HG03558 (cell line): Measurements from ENCODE around the gene ATF6B.

ENCODE experiments used
- ATAC-seq: cut with Tn5 transposase; IDR thresholded peaks from one replicate; pipeline ENCODE4 v1.9.1; 2021; ENCODE audit warnings: moderate number of reproducible peaks; ENCODE audit not compliant: unreplicated experiment; ENCODE audit errors: extremely low read depth

The ATF6B gene

DNA sequence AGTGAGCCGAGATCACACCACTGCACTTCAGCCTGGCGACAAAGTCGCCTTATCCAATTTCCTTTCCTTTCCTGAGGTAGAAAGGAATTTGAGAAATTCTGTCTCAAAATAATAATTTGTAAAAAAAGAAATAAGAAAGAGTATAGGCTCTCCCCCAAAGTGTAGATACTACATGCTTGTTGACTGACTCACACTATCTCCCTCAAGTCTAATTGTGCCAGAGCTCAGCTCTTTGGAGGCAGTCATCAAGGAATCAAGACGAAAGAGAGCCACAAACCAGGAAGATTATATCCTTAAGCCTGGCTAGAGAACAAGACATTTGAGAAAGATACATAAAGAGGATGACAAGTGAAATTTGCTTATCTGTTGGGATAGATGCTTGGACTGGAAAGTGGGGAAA is 5.7 kb upstream of the ATF6B start:
- no peak for ATAC-seq

DNA sequence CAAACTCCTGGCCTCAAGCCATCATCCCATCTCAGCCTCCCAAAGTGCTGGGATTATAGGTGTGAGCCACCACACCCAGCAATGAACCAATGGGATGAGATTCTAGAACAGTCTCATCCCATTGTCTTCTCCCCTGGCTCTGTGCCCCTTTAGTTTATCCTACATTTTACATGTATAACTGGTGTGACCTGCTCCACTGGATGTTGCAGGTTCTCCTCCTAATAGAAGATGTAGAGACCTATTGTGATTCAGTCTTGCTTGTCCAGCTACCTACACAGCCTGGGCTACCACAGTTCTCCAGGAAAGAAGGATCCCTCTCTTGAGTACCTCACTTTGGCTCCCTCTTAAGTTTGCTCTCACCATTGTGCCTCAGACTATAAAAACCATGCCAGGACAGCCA is 4.1 kb upstream of the ATF6B start:
- no peak for ATAC-seq

DNA sequence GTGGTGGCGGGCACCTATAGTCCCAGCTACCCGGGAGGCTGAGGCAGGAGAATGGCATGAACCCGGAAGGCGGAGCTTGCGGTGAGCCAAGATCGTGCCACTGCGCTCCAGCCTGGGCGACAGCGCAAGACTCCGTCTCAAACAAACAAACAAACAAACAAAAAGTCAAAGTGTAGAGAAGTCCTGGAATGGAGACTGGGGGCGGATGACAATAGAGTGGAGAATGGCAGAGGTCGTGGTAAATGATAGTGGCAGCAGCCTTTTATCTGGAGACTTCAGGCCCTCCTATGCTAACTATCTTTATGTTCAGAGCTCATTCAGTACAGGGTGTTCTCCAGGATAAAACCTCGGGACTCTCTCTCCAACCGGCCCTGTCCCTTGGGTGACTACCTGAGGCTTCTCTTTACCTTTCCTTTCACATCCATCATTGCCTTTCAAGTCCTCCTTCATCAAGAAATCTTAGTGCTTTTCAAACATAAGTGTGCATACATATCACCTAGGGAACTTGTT is 3.4 kb upstream of the ATF6B start:
- ATAC-seq, result no peak

DNA sequence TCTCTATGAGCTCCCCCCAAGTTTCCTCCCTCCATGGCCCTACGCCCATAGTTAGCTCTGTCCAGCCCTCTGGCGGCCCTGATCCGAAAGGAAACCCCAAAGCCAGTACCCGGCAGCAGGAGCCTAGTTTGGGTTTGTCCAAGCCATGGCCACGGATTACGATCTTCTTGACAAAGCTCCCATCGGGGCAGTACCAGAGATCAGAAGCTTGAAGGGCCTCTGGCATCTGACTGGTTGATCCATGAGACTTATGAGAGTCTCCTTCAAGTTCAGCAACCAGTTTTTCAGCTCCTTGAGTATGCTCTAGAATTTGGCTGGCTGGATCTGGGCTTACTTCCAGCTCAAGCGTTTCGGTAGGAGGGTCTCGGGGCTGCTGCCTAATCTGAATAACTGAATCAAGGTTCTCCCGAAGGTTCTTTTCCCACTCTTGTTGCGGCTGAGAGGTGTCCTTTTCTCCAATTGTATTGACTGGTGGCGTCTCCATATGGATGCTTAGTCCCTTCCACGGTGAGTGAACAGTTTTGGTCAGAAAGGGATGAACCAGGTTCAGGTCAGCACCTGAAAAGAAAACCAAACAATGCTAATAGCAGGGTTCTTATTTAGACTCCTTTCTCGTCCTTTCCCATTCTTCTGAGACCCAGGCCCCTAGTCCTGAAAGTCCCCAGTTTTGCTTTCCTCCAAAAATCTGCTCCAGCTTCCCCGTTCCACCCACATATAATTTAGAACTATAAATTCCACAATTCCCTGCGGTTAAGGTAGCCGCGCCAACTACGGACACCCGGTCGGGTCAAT is 1.4 kb upstream of the ATF6B start:
- no peak for ATAC-seq

DNA sequence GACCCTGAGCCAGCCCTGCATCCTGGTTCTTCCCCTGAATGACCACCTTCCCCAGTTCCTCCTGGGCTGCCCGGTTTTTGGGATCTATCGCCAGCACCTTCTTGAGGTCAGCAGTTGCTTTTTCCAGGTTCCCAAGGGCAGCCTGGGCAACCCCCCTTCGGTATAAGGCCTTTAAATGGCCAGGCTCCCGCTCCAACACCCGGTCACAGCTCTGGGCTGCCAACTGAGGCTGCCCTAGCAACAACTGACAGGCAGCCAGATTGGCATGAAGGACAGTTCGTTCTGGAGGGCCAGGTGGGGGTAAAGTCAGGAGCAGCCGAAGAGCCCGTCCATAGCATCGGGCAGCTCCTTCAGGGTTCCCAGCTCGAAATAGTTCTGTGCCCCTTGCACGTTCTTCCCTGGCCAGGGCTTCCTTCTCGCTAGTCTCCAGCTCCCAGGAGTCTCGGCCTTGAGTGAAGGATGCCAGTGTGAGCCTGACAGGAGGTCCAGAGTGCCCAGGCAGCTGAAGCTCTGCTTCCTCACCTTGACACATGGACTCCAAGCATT is 778 bp upstream of the ATF6B start:
- ATAC-seq, result no peak

DNA sequence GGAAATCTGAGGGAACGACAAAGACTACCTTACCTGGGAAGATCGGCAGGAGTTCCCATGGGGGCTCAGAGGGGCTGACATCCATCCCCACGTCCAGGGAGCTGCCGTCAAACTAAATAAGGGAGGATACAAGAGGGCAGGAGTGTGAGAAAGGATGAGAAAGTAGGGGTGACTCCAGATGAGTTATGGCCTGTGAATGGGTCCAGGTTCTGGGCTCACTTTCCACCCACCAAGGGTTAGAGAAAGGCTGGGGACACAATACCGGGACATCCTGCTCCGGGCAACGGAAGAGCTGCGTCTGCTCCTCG is 683 bp downstream of the ATF6B start:
- ATAC-seq, result no peak

DNA sequence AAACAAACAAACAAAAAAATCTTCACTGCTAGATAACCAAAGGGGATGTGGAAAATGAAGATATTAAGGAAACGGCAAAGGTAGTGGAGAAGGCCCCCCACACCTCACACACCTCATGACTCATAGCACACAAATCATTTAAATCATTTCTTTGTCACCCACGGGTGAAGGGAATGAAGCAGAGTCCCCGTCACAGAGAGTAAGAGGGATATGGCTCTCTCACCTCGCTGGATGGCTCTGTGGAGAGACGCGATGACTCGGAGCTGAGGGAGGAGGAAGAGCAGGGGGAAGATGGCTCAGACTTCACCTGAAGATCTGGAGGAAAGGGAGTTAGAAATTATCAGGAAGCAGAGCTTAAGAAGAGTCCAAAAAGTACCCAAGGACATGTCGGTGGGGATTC is 1.2 kb downstream of the ATF6B start:
- no peak for ATAC-seq

DNA sequence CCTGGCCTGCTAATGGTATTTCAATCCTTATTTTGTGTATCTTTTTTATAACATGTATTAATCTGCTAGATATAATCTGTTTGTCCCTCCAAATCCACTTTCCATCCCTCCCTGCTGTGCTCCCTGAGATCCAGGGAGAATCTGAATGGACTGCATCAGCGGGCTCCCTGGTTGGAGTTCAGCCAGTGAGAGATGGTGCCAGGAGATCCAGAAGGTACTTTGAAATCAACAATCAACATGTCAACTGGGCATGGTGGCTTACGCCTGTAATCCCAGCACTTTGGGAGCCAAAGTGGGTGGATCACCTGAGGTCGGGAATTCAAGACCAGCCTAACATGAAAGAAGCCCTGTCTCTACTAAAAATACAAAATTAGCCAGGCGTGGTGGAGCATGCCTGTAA is 4.4 kb downstream of the ATF6B start:
- ATAC-seq, result no peak

DNA sequence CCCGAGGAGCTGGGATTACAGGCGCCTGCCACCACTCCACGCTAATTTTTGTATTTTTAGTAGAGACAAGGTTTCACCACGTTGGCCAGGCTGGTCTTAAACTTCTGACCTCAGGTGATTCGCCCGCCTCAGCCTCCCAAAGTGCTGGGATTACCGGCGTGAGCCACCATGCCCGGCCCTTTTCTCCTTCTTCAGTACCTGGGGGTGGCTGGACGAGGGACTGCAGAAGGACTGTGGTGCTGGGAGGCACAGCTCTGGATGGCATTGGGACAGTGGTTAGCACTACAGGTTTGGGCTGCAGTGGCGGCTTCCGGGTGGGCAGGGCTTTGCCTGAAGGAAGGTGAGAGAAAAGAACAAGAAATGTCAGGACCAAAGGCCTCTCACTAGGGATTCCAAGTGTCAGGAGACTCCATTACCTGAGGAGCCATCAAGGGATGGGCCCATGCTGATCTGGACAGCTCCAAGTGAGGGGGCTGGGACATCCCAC is 7.4 kb downstream of the ATF6B start:
- no peak for ATAC-seq

DNA sequence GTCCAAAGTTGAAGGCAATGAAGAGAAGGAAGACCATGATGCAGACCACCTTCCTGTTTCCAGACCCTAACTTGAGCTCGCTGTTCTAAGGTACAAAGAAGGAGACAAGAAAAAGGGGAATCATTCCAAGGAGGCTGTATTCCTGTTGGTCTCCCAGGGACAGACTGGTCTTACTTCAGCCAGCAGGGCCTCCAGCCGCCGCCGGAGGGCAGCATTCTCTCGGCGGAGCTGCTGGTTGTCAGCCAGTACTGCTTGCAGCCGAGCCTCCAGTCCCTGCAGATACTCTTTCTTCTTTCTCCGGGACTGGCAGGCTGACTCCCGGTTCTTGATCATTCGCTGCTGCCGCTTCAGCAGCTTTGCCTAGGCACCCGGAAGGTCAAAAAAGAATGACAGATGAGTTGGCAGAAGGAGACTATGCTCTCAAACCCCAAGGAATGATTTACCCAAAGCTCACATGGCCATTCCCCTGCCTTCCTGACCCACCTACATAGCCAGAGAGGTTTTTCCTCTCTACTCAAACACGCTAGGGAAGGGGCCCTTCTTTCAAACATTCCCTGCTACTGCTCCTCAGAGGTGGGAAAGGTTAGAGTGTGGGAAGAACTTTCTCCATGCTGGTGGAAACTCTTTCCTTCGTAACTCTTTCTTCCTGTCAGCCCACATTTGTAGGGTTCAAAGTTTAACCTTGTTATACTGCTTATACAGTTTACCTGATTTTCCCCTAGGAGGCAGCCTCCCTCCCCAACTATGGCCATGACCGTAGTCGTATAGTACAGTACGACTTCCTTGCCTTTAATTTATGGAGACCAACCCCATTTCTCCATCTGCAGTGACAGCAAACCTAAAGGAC is 9.0 kb downstream of the ATF6B start:
- no peak for ATAC-seq

DNA sequence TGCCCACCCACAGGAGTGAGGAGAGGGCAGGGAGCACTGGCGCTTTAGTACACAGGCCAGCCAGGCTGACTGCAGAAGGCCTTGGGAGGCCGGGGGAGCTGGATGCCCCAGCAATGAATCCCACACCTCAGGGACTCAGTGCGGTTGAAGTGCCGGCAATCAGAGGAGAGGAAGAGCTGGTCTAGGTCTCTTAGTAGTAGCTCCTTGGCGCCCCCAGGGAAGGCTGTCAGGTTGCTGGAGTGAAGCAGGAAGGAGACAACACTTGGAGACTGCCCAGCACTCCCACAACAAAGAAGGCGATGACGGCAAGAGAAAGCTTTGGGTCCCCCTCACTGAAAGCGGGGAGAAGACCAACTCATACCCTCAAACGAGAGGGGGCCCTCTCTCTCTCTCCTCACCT is 10.6 kb downstream of the ATF6B start:
- ATAC-seq, result no peak

DNA sequence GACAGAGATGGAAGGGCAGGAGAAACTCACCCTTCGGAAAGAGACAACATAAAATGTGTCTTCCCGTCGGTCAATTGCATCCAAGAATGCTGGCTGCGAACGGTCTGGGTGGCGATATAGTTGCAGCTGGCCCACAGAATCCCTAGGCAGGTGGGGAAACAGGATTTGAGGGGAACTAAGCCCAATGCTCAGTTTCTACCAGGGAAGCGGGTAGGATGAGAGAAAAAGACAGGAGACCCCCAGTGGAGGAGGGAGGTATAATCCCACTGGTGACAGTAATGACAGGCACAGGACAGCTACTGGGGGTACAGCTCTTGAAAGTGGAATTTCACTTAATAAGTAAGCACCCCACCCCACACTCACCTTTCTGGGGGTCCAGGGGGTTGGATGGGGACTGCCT is 11.4 kb downstream of the ATF6B start:
- ATAC-seq, result no peak

DNA sequence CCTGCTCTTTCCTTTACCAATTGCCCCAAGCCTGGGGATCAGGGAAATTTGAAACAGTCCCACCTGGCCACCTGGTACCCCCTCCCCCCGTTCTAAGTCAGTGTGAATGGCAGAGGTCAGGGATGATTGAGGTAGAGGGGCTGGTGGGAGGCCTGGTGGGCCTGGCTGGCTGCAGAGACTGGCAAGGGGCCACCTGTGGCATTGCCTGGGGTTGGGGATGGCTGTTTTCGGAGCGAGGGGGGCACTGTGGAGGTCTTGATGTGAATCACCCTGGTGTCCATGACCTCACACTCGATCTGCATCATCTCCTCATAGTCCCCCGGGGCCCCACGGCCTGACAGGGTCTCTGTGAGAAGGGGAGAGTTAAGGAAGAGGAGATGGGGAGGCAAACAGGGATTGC is 12.4 kb downstream of the ATF6B start:
- no peak for ATAC-seq

DNA sequence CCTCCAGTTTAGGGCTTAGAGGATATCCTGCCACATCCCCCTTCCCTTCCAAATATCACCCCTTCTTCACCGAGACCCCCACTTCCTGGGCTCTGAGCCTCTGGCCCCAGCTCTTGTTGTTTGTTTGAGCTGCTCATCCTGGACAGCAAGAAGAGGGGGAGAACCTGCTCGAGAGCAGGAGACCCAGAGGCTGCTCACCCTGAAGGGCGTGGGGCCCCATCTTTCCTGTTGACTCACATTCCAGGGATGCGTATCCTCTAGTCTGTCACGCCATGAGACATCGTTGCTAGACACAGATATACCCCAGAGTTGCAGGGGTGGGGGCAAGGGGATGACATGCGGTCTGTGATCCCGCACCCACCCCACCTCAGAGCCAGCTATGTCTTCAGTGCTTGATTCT is 13.2 kb downstream of the ATF6B start:
- no peak for ATAC-seq

DNA sequence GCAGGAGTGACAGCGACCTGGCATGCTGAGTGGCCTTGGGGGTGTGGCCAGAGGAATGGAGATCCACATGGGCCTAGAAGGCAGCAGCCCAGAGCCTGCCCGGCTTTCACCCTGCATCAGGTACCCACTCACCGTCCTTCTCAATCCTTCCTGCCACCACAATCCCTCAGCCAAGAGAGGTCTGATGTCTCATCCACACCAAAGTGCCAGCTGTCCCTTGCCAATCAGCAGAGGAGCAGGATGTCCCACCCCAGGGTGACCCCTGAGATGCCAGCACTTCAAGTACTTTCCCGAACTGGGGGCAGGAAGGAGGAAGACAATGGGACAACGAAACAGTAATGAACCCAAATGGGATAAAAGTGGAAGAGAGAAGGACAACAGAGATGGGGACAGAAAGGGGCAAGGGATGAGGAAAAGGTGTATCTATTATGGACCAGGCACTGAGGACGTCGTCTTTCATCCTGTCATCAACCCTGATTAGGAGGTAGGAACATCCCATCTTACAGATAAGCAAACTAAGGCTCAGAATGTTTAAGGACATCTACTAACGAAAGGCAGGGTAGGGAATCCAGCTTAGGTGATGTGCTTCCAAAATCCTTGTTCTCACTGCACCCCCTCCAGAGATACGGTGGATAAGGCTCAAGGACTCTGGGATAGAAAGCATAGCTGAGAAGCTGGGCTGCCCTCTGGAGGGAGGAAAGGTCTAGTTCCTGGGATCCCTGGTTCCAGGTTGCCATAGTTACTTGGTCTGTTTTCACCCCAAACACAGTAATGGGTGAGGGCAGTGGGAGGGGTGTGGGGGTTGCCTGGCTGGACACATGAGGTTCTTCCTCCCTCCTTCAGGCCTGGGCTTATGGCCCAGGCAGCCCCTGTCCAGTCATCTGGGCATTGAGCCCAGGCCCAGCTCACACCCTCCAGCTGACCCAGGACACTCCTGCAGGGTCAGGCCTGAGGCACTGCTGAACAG is 14.4 kb downstream of the ATF6B start:
- ATAC-seq, result no peak

DNA sequence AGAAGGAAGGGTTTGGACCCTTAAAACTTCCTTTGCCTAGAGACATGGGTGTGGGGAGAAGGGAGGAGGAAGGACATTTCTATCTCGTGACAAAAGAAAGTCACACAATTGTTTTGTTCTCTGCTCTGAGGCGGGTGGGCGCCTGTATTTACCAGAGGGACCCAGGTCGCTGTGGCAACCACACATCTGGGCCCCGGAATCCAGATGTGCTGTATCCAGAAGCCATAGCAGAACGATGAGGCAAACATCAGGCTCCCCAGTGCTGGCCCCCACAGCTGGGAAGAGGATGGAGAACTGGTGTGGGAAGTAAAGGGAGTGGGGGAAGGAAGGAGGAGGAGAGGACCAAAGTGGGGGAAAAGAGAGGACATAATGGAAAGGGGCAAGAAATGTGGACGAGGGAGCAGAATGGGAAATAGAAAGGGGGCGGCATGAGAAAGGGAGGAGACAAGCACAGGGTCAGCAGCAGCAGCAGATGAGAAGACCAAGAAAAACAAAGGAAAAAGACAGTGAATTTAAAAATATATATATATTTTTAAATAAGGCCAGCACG is 15.5 kb downstream of the ATF6B start:
- no peak for ATAC-seq

DNA sequence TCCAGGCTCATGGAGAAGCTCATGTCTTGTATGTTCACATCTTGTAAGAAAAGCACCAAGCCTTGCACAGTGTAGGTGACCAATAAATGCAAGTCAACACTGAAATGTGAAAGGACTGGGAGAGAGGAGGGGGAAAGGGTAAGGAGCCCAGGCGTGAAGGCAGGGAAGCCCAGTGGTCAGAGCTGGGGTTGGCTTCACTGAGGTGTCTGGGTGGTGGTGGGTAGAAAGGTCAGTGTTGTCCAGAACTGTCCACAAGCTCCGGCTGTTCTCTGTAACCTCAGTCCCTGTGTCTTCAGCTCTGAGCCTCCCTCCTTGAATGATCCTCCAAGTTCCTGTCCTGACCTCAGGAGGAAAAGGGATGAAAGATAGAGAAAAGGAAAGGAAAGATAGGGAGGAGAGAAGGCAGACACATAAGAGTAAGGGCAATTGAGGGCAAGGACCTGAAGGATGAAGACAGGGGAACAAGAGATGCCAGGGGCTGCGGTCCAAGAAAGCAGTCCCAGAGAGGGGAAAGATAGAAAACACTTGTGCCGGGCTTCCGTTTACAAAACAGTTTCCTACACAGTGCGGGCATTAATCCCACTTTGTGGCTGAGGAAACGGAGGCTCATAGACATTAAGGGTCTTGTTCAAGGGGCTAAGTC is 16.5 kb downstream of the ATF6B start:
- ATAC-seq, result no peak

DNA sequence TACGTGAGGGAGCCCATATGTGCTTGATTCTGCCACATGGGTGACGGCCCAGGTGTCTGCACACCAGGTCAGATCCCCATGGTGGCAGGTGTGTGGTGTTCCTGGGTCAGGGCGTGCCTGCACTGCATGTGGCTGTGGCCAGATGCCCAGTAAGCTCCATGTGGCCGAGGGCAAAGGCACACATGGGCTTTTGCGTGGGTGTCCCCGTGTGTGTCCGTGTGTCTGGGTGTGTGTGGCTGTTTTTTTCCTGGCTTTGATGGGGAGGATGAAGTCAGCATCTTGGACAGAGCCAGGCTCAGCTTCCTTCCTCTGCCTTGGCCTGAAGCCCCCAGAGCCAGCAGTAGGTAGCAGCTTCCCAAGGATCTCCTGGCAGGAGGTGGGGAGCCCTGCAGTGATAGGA is 17.4 kb downstream of the ATF6B start:
- ATAC-seq, result no peak

DNA sequence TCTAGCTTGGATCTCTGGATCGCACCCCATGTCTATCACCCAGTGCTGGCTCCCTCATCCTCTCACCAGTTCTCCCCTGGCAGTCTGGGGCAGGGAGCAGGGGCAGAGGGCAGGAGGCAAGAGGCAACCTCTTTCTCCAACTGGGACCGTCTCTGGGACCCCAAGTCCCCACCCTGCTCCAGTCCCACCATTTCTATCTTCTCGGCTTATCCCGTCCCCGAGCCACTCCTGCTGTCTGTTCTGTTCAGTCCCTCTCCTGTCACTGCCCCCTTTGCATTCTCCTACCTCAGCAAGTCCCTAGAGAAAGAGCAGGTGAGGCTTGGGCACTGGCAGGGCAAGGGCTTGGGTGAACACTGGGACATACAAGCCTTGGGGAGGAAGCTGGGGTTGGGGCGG is 18.3 kb downstream of the ATF6B start:
- ATAC-seq, result no peak
